ENCODE data around the gene OST4. TPM values are rescaled to one million over a fixed set of nuclear protein-coding genes. Genes with fewer than 3 reads are reported as not detected.

The OST4 gene
- polyA plus RNA-seq, 1 donor = 228 TPM

DNA sequence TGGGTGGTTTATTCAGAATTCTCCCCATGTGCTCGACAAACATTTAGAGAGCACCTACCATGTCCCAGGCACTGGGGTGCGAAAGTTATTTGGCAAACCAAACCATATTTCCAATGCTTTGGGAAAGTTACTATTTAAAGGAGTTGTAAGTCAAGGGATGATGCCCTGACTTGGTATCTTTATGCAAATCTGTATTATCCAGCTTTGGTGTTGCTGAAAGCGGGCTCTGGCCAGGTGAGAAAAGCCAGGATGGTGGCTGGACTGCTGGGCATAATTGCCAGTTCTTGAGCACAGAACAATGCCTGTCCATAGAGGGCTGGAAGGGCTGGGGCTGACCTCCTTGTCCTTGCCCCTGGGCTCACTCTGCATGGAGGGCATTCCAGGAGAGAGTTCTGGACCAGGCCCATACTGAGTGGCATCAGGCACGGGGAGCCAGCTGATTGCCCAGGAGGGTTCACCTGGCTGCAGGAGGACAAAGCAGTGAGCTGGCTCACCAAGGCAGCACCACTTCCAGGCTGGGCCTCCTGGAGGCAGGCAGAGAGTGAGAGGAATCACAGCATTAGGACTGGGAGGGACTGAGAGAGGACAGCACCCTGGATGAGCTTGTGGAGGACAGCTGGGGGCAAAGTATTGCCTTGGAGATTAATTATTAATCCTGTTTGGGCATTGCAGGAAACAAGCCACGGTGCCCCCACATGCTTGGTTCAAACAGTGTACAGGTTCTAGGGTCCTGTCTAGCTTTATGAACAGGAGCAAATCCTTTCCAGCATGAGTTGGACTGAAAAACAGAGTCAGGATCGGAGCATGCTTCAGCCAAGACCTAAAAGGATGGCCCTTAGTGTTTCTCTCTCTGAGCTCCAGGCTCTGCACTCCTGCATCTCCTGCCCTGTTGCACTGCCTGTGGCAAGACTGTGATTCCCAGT, 22.2 kb upstream of the OST4 start:
- DNase-seq (ENCODE audit: low read depth) = no peak

DNA sequence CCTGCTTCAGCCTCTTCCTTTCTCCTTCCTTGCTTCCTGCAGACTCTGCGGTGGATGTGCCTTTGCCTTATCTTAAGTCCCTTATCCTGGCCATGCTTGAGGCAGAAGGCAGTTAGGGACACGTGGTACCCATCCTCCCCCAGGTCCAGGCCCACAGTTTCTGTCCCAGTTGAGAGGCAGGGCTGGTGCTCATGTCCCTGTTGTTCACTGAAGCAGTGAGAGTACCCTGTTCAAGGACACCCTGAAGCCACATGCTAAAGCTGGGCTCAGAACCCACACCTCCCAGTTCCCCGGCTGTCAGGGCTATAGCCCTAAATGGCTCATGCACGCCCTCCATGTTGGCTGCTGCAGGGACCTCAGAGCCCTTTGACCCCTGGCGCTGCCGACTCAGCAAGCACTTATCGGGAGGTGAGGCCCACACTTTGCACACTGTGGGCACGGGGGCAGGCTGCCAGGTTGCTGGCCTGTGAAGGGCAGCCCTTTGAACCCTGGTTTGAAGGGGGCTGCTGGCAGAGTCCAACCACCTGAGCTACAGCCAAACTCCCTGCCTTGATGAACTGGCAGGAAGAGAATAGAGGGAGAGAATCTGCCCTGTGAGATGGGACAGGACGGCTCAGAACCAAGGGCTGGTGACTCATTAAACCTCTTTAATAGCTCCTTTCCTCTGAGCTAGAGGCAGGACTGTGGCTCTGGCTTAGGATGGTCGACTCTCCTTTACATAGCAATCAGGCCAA, 21.4 kb upstream of the OST4 start:
- DNase-seq (ENCODE audit: low read depth) = no peak

DNA sequence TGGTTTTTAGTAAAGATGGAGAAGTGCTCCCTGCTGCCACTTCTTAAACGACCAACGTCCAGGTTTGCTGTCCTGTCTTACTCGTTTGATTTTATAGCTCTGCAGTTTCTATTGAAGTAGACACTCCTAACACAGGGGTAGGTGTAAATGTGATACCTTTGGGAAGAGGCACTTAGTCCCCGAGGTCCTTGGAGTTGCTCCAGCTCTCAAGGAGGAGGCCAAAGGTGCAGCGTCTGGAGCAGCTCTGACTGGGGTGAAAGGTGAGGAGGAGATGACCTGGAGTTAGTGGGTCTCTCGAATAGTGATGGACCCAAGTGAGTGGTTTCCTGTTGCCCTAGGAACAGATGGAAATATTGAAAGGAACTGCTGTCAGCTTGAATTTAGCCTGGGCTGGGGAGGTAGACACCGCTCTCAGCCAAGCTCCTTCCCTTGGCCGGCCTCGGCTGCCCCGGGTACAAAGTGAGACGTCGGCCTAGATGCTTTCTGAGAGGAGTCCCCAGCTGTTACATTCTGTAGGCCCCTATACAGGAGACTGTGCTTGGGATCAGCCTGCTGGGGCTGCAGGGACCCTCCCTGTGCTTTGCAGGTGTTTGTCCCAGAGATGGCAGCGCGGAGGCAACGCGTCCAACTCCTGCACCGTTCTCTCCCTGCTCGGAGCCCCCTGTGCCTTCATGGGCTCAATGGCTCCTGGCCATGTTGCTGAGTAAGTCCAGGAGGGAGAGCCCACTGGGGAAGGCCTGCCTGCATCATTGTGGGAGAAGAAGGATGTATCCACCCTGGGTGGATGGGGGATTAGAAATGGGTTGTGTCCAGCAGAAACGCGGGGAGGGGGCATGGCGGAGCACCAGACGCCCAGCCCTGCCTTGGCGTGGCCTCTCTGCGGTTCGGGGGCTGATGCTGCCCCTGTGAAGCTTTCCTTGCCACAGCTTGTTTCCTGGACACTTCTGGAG, 20.6 kb upstream of the OST4 start:
- DNase-seq (ENCODE audit: low read depth) = no peak

GRCh38 chr2:27089111-27089954, 17.9 kb upstream of the OST4 start:
- DNase-seq (ENCODE audit: low read depth) = no peak

- DNase-seq (ENCODE audit: low read depth) = no peak
Measured at GRCh38 chr2:27088634-27089033, 17.2 kb upstream of the OST4 start.

- no peak for DNase-seq (ENCODE audit: low read depth)
Measured at GRCh38 chr2:27087823-27088410, 16.5 kb upstream of the OST4 start.

GRCh38 chr2:27086724-27087593, 15.5 kb upstream of the OST4 start, which contains the start of gene KHK:
Gene KHK, plus strand, starts transcription at chr2:27086772. Its CDS starts 488 bp downstream, at chr2:27087260.
- no peak for DNase-seq (ENCODE audit: low read depth)

- DNase-seq (ENCODE audit: low read depth) = peak; percentile 76
Measured at GRCh38 chr2:27086090-27086723, 14.8 kb upstream of the OST4 start.

DNA sequence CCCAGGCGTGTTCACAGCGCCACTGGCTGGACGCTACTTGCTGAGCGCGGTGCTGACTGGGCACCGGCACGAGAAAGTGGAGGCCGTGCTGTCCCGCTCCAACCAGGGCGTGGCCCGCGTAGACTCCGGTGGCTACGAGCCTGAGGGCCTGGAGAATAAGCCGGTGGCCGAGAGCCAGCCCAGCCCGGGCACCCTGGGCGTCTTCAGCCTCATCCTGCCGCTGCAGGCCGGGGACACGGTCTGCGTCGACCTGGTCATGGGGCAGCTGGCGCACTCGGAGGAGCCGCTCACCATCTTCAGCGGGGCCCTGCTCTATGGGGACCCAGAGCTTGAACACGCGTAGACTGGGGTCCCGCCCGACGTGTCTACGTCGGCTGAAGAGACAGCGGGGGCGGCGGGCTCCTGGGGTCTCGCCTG, 14.2 kb upstream of the OST4 start:
- no peak for DNase-seq (ENCODE audit: low read depth)

GRCh38 chr2:27085062-27085672, 13.7 kb upstream of the OST4 start:
- DNase-seq (ENCODE audit: low read depth) = no peak

GRCh38 chr2:27084297-27085061, 13.0 kb upstream of the OST4 start:
- DNase-seq (ENCODE audit: low read depth) = no peak

GRCh38 chr2:27083410-27084296, 12.2 kb upstream of the OST4 start:
- no peak for DNase-seq (ENCODE audit: low read depth)

DNA sequence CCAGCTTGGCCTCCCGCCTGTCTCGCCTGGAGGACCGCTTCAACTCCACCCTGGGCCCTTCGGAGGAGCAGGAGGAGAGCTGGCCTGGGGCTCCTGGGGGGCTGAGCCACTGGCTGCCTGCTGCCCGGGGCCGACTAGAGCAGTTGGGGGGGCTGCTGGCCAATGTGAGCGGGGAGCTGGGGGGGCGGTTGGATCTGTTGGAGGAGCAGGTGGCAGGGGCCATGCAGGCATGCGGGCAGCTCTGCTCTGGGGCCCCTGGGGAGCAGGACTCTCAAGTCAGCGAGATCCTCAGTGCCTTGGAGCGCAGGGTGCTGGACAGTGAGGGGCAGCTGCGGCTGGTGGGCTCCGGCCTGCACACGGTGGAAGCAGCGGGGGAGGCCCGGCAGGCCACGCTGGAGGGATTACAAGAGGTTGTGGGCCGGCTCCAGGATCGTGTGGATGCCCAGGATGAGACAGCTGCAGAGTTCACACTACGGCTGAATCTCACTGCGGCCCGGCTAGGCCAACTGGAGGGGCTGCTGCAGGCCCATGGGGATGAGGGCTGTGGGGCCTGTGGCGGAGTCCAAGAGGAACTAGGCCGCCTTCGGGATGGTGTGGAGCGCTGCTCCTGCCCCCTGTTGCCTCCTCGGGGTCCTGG, 11.4 kb upstream of the OST4 start:
- no peak for DNase-seq (ENCODE audit: low read depth)

- no peak for DNase-seq (ENCODE audit: low read depth)
Measured at GRCh38 chr2:27081984-27082772, 10.7 kb upstream of the OST4 start.

DNA sequence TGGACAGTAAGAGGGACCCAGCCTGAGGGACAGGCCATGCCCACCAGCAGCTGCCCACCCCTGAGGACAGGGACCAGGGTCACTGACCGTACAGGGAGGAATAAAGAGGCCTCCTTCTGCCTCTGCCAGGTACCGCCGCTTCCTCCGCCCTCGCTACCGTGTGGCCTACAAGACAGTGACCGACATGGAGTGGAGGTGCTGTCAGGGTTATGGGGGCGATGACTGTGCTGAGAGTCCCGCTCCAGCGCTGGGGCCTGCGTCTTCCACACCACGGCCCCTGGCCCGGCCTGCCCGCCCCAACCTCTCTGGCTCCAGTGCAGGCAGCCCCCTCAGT, 9.1 kb upstream of the OST4 start:
- no peak for DNase-seq (ENCODE audit: low read depth)

- DNase-seq (ENCODE audit: low read depth) = no peak
Measured at GRCh38 chr2:27080140-27080469, 8.7 kb upstream of the OST4 start.

Measured in forelimb muscle (tissue), 1 donor.